NCI-H446 (cell line): ENCODE results near the gene PPP3R1.
A peak's percentile ranks its signal among the peaks of the same experiment; 100 is the strongest.

Experiments used
- DNase-seq, 2 experiments: peaks; one replicate each; lab custom pipeline; 2025; lab: John Stamatoyannopoulos, UW

Gene PPP3R1

GRCh38 chr2:68258851-68259250, 6.5 kb upstream of the PPP3R1 start:
- DNase-seq, result no peak

DNA sequence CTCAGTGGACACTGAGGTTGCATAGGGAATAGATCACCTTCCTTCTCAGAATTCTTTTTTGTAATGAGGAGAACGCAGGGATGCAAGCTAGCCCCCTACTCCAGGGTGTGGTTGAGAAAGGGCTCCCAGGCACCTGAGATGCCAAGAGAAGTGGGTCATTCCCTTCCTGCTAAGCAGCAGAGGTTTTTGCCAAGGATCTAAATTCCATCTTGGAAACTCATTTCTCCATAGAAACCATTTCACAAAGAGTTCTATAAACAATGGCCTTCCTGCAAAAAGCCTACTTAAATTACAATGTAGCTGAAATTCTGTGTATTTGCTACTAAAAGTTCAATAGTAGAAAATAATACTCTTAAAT, 3.7 kb upstream of the PPP3R1 start:
- no peak for DNase-seq

DNA sequence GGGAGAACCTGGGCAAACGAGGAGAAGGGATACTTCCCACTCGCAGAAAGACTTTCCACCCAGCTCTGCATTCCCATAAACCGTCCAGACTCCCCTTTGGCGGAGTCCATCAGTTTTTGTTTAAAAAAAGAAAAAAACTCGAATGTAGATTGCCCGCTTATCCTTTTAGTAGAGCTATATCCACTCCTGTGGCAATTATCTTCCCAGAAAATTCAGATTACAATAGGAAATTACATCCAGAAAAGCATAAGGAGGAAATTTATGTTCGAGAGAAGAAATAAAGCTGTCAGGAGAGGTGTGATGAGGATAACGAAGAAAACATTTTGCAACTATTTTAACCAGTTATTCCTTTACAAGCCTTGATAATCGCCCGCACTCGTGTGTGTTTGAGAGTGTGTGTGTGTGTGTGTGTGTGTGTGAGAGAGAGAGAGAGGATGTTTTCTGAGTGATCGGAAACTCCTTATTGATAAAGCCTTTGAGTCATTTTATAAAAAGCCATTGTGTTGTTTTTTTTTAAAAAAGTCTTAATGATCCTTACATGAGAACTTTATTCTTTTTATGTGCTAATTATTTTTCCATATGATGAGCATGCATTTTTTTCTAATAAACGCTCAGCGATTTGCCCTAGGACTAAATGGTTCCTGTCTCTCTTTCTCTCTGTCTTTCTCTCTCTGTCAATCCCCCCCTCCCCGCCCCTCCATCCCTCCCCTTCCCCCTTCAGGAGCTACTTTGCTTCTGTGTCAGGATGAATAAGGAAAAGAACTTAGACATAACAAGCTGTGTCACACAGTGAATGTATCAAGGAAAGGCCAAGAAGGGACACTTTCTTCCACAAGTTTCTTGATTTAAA, 1.1 kb upstream of the PPP3R1 start:
- DNase-seq, result no peak

GRCh38 chr2:68251855-68252399, 405 bp downstream of the PPP3R1 start:
- DNase-seq, result peak in 1 of 2 experiments; percentile 26

DNA sequence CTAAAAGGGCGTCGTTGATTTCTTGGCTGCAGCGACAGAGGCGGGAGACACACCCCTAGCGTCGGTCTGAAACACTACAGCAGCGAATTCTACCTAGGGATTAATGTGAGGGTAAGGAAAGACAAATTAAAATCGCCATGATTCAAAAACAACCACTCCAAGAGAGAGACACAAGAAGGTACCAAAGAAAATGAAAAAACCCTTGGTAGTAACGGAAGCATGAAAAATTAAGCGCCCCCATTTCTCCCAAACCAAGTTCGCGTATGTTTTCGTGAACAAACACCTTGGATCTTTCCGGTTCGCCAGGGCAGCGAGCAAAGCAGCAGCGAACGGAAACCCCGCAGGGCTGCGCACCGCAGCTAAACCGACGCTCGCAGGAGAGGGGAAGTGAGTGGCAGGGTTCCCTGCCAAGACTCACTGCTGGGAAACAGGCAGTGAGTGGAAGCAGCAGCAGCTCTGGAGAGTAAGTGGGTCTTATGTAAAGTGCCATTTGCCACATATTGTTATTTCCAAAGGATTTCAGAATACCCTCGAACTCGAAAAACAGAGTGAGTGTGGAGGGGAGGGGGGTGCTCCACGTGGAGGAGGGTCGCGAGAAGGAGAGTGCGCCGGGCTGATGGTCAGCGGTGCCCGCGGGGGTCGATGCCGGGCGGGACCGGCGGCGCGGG, 1.0 kb downstream of the PPP3R1 start:
- peak; percentile 46 to 63 for DNase-seq

DNA sequence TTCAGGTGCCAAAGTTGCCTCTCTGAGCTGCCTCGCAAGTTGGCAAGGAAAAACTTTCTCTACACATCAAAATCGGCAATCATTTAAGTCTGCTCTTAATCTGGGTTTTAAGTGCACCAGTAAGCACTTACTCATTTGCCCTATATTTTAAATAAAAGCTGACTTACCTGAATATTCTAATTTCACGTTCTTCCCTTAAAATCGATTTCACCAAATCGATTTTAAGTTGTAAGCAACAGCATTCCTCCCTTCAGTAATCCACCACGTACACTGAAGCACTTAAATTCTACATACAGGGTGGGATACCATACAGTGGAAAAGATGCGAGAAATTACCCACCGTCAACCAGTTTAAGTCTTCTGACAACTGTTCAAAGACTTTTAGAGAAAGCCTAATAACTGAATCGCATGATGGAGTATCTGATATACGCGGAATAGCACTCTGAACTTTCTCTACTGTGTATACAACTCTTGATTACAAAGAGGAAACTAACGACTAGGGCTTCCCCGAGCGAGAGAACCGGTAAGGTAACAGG, 1.6 kb downstream of the PPP3R1 start:
- no peak for DNase-seq

- no peak for DNase-seq
These were observed 2.1 kb downstream of the PPP3R1 start for GRCh38 chr2:68250196-68250595.

DNA sequence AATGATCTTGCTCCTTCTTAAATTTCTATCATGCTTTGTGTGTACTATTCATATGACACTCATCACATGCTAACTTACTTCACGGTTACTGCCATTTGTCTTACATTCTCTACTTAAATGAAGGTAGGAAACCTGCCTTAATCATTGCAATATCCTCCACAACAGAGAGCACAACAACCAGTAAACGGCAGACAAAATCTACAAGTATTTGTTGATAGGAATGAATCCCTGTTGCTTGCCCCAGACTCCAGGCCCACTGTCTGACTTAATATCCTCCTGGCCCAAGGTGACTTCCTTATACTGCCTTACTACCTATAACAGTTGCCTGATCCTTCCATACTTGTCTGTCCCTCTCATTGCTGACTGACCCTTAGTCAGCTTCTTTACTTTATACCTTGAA, 3.5 kb downstream of the PPP3R1 start:
- no peak for DNase-seq

- peak in 1 of 2 experiments; percentile 4 for DNase-seq
These were observed 4.0 kb downstream of the PPP3R1 start for GRCh38 chr2:68248361-68248760.

- no peak for DNase-seq
These were observed 5.9 kb downstream of the PPP3R1 start for GRCh38 chr2:68246396-68246795.

DNA sequence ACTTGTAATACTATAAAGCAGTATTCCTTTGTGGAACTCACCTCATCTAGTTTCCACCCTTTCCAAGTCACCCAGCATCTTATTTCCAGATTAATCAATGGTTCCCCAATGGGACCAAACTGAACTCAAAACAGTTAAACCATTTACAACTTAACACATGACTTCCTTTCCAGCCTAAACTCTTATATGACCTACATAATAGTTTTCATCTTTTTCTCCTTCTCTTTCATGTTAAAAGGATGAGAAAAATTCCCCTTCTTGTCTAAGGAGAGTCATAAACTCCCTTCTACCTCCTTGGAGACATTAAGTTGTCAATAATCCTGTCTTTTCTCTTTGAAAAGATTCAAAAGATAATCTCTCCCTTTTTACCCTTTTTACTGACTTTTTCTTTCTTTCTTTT, 6.7 kb downstream of the PPP3R1 start:
- DNase-seq, result no peak

DNA sequence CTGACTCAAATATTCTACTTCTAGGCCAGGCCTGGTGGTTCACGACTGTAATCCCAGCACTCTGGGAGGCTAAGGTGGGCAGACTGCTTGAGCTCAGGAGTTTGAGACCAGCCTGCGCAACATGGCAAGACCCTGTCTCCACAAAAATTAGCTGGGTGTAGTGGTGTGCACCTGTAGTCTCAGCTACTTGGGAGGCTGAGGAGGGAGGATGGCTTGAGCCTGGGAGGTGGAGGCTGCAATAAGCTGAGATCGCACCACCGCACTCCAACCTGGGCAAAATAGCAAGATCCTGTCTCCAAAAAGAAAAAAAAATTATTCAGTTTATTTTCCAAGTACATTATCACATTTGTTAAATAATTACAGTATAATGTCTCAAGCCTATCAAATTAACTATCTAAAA, 7.3 kb downstream of the PPP3R1 start:
- no peak for DNase-seq

GRCh38 chr2:68244456-68244855, 7.9 kb downstream of the PPP3R1 start:
- no peak for DNase-seq

- no peak for DNase-seq
These were observed 10.6 kb downstream of the PPP3R1 start for GRCh38 chr2:68241732-68242131.

- DNase-seq, result no peak
These were observed 11.9 kb downstream of the PPP3R1 start for GRCh38 chr2:68240446-68240845.

GRCh38 chr2:68238955-68239822, 13.1 kb downstream of the PPP3R1 start:
- no peak for DNase-seq

- no peak for DNase-seq
These were observed 14.3 kb downstream of the PPP3R1 start for GRCh38 chr2:68237976-68238580.

GRCh38 chr2:68237404-68237803, 14.9 kb downstream of the PPP3R1 start:
- no peak for DNase-seq

DNA sequence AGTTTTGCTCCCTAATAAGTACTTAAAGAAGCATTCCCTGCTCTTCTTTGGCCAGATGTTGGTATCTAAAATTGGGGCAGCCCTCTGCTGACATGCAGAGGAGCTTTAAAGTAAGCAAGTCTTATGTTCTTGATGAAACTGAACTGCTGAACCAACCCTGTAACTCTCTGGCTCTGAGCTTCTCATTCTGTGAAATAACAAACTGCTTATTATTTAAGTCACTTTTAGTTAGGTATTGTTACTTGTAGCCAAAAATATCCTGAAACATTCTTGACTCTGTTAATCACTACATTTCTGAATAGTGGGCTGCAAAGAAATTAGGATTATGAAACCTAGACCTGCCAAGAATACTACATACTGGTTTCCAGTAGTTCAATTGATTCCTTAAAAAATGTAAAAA, 15.5 kb downstream of the PPP3R1 start:
- no peak for DNase-seq

DNA sequence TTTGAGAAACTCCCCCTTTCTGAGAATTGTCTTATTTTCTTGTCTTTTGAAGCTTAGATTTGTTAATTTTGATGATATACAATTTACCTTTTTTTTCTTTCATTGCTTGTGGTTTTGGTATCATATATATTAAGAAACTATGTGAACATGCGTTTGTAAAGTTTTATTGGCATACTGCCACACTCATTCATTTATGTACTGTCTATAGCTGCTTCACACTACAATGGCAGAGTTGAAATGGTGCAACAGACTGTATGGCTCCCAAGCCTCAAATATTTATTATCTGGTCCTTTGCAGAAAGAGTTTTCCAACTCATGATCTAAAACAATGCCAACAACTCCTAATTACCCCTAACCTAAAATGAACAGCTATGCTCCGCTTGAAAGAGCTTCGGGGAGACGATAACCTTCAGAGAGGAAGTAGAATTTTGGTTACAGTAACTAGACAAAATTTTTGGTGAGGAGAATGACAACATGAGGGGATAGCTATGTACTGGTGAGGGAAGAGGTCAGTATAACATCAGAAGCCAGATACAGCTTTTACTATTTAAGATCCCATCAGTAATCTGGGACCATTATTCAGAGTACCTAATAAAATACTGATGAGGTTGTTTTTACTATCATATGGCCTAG, 16.1 kb downstream of the PPP3R1 start:
- no peak for DNase-seq

GRCh38 chr2:68235090-68235489, 17.2 kb downstream of the PPP3R1 start:
- DNase-seq, result no peak
